CD4-positive, alpha-beta T cell treated with Interleukin-10 for 1 hour (primary cell): ENCODE results near the gene PAEP.

Experiments used
- DNase-seq: peaks from one replicate; pipeline ENCODE4 v3.0.0-alpha.2; 2020

Gene PAEP

DNA sequence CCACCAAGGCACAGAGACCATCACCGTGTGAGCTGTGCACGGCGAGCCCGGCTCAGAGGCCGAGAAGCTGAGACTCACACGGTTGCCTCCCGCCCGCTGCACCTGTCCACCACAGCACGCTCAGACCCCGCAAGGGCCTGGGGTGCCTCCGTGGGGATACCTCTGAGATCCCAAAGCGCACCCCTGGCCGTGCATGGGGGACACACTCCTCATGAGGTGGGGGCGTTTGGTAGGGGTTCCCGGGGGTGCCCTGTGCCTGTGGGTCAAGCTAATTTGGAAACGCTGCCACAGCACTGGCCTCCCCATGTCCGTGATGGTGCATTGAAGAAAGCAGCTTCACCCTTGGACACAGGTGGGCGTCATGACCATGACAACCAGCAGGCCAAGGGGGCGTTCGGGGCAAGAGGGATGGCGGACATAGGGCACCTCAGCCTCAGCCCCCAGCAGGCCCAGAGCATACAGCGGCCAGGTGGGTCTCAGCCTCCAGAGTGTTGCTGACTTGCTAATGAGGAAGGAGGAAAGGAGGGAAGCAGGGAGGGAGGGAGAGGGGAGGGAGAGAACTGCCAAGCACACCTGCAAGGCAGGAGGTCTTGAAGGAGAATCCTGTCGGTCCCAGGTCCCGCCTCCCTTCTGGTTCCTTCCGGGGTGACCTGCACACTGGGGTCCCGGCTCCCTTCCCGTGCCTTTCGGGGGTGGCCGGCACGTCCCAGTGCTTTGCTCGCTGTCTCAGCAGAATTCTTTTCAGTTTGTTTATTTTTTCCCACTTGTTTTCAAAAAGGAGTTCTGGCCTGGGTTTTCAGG lies 43.1 kb downstream of the PAEP start:
- DNase-seq, result no peak

DNA sequence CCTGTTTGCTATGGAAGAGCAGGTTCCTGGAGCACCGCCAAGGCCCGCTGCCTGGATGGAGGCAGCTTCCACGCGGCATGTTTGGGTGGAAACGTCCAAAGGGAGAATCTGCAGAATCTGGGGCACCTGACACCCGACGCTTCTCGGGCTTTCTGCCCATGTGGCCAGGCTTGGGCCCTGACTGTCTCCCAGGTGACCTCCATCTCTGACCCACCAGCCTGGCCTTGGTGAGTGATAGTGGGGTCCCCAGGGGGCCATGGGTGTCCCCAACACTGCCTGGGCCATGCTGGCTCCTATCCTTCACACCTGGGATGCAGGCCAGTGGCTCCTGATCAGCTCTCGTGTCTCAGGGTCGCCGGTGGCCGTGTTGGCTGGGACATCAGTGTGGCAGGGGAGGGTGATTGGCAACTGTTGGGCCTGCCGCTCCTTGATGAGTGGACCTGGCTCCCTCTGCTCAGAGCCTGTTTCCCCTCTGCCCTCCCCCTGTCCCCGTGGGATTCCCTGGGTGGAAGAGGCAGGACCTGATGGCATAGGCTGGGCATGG lies 43.8 kb downstream of the PAEP start:
- no peak for DNase-seq

DNA sequence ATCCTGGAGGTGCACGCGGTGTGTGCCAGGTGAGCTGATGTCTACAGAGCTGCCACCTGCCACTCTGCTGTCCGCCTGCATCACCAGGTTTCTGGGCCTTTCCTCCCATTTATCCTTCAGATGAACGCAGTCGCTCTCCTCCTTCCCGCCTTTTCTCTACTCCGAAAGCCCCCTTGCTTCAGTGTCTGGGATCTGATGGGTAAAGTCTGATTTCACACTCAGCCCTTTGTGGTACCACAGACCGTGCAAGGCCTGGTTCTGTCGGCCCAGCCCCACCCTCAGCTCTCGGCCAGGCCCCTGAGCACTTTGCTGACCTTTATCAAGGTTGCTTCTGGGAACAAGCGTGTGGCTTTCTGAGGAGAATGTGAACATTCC lies 45.3 kb downstream of the PAEP start:
- DNase-seq, result no peak

DNA sequence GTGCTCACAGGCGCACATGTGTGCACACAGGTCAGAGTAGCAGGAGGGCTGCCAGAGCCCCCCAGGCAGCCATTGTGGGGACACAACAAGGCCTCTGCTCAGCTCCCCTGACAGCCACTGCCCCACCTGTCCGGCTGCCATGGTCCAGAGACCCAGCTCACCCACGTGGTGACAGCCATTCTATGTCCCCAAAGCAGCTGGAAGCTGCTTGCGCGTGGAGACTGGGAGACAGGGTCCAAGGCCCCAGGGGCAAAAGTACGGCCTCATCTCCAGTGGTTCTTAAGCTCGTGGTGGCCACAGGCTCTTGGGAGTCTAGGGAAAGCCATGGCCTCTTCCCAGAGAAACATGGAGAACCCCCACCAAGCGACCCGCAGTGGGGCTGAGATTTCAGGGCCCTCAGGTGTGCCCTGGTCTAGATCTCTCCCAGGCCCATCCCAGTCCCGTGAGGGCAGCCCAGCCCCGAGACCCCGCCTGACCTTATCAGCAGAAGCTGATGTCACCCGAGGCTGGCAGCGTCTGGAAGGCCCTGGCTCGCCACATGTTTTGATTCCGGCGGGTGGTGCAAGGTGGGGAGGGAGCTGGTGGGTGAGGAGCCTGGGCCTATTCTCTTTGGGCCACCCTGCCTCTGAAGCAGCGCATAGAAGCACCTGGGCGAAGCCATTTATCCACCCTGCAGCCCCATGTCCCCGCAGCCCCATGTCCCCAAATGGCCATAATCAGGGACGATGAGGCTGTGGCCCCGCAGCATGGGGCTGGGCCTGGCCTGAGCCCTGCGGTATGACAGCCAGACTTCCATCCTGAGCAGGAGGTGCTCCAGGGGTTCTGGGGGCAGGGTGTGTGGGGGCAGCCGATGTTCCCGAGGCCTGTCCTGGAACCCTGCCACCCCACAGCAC lies 46.1 kb downstream of the PAEP start:
- no peak for DNase-seq

DNA sequence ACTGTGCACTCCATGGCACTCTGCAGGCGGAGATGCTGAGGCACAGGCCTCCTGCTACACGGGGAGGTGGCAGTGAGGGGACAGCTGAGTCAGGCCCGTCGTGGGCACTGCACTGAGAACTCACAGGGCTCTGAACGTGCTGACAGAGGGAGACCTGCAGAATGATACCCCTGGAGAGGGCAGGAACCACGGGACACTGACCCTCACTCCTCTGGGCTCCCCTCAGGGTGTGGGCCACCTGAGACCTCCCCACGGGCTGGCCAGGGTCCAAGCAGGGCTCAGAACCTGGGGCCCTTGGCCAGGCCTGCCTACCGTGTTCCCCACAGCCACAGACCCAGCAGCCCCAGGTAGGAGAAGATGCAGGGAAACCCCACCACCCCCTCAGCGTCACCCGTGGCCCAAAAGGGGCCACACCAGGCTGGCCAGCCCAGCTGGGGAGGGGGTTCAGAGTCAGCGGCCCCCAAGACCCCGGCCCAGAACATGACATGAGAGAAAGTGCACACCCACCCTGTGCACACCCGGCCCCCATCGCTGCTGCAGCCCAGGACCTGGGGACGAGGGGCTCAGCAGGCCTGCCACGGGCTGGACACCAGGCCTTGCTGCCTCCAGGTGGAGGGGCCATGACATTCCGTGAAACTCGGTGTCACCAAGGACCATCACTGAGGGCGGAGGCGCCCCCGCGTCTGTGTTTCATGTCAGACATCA lies 46.9 kb downstream of the PAEP start:
- DNase-seq, result no peak

DNA sequence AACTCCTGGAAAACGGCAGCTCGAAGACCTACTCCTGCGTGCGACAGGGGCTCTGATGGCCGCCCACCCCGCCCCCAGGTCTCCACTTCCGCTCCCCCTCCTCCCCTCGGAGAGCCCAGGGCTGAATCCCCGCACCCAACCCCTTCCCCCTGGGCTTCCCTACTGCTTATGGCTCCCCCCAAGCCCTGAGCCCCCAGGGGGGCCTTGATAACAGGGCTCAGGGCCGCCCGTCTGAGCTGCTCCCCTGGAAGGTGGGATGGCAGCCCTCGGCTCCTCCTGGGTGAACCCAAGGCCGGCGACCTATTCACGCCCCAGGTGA lies 47.4 kb downstream of the PAEP start:
- no peak for DNase-seq

DNA sequence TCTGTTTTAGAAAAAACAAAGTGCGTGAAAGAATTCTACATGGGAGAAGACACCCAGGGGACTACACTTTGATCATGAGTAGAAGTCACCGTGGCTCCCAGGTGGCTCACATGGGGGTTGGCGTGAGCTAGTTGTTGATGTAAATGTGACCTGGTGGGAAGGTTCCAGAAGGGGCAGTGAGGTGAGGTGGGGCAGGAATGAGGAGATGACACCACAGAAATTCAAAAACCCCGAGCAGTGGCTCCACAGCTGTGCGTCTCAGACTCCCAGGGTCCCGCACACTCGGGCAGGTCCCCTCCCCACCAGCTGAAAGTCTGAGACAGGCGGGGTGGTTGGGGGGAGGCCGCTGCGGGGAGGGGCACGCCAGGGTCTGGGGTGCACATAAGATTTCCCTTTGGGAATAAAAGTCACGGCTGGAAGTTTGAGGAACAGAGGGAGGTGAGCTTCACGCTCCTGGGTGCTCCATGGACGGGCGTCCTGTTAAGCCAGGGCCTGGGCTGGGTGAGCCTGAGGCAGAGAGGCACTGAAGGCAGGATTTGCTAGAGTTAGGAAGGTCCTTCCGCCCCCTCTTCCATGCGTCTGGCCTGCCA lies 47.9 kb downstream of the PAEP start:
- DNase-seq, result no peak

DNA sequence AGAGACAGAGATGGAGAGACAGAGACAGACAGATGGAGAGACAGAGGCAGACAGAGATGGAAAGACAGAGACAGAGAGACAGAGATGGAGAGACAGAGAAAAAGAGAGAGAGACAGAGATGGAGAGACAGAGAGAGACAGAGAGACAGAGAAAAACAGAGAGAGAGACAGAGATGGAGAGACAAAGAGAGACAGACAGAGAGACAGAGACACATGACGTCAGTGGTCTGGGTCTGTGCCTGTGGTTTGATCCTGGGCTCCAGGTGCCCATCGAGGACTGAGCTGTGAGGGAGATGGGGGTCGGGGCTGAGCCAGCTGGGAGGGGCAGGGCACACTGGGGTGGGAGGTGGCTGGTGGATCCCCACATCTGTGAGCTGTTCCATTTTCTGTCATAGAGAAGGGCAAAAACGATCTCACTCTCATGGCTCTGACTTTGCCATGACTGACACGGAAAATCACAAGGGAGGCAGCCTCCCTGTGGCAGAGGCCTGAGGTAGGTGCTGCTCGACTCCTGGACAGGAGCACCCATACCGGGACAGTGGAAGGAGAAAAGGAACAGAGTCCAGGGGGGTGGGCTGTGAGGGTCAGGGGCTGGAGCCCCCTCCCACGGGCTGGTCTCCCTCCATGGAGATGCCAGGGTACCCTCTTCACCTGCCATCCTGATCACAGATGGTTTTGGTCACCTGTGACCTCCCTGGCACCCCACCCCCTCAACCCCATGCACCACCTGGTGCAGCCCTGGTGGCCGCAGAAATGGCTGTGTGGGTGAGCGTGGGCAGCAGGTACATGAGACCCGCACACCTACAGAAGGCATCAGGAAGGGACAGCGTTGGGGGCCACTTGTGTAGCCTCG lies 49.0 kb downstream of the PAEP start:
- DNase-seq, result no peak

DNA sequence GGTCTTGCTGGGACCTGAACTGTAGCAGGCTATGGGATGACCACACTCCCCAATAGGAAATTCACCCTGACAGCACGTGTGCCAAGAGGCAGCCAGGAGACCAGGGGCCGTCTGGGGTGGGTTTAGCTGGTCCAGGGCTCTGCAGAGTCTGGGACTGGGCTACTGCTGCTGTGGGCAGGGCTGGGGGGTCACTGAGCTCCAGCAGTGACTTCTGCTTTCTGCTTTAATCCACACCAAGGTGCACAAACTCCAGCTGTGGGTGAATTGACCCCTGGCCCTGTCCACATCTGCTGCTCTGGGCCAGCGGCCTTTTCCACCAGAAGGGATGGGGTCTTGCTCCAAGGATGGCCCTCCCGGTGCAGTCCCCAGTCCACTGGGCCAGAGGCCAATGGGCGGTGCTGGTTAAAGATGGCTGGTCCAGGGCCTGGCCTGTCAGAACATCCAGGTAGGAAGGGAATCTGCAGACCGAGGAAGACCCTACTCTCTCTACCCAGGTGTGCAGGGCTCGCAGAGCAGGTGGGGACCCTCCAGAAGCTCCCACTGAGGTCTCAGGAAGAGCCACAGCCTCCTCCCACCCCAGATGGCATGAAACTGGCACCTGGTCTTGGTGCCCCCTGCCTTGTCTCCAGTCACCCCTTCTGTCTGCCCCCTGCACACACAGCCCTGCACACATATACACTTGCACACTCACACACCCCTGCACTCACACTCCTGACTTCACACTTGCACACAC lies 49.8 kb downstream of the PAEP start:
- no peak for DNase-seq

DNA sequence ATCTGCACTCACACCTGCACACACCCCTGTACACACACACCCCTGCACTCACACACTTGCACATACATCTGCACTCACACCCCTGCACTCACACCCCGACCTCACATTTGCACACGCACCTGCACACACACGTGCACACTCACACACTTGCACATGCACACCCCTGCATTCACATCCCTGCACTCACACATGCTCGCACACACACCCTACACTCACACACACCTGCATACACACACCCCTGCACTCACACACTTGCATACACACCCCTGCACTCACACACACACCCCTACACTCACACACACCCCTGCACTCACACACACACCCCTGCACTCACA lies 50.3 kb downstream of the PAEP start:
- no peak for DNase-seq

DNA sequence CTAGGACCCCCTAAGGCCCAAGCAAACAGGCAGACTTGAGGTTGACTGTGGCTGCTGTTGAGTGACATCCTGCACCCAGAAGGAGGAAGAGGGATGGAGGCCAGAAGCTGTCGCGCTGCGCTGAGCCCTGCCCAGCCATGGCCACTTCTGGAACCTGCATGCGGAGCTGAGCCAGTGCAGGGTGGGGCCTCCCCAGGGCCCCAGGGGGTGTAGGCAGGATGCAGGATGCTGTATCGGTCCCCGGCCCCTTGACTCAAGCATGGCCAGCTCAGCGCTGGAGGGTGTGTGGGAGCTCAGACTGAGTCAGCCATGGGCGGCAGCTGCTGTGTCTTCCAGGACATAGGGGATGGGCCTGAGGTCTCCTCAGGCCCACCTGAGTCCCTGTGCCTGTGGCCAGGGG lies 50.9 kb downstream of the PAEP start:
- no peak for DNase-seq

DNA sequence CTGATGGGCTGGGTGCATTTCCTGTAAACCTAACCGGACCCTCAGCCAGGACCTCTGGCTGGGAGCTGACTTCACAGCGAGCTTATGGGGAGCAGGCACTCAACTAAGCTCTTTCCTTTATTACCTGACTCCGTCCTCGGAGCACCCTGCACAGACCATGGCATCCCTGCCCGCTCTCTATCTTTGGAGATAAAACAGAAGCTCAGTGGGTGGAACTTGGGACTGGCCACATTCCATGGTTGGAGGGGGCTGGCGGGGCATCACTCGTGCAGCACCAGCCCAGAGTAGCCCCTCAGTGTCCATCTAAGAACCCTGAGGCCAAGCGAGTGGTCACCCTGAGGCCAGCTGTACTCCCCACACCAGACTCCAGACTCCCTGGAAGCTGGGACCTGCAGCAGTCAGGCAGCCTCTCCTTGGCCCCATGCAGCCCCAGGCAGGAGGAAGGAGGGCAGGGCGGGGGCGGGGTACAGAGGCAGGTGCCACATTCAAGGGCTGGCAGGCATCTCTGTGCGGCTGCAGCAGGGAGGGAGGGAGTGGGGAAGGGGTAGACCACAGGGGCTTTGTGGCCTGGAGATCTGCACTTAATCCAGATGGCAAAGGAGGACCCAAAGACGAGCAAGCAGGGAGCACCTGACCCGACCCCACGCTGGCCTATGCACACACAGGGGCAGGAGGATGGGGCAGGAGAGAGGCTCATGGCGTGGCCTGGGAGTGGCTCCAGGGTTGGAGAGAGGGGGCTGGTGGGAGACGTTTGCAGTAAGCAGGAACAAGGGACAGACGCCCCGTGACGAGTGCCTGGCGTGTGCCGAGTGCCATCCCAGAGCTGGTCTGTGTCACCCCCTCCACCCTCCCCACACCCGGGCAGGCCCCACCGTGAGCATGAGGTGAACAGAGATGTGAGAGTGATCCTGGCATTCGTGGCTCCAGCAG lies 51.7 kb downstream of the PAEP start:
- no peak for DNase-seq

DNA sequence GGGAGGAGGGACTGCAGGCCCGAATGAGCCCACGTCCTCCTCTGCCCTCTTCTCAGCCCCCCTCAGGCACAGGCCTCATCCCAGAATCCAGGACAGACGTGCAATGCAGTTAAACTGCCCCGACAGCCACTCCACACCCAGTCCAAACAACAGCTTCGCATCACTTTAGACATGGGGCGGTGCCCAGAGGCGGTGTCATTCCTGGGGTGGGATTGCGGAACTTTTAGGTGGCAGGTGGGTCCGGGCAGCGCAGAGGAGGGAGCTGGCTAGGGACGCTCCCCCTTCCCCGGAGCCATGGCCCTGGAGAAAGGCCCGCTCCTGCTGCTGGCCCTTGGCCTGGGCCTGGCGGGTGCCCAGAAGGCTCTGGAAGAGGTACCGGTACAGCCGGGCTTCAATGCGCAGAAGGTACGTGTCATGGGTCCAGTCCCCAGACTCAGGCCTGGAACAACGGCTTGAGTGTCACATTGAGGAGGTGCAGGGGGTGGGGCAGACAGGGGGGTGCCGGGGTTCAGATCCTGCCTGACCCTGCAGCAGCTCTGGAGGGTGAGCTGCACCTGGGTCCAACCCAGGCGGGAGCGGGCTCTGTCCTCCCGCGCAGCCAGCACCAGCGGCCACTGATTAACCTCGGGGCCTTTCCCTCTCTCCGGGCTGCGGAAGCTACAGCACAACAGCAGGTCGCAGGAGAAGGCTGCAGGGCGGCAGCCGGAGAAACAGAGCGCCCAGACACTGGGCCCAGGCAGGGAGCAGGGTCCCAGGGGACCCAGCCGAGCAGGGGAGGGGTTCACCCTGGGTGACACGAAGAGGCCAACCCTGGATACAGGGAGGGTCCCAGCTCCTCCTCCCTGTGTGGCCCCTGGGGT lies 52.6 kb downstream of the PAEP start:
- no peak for DNase-seq

DNA sequence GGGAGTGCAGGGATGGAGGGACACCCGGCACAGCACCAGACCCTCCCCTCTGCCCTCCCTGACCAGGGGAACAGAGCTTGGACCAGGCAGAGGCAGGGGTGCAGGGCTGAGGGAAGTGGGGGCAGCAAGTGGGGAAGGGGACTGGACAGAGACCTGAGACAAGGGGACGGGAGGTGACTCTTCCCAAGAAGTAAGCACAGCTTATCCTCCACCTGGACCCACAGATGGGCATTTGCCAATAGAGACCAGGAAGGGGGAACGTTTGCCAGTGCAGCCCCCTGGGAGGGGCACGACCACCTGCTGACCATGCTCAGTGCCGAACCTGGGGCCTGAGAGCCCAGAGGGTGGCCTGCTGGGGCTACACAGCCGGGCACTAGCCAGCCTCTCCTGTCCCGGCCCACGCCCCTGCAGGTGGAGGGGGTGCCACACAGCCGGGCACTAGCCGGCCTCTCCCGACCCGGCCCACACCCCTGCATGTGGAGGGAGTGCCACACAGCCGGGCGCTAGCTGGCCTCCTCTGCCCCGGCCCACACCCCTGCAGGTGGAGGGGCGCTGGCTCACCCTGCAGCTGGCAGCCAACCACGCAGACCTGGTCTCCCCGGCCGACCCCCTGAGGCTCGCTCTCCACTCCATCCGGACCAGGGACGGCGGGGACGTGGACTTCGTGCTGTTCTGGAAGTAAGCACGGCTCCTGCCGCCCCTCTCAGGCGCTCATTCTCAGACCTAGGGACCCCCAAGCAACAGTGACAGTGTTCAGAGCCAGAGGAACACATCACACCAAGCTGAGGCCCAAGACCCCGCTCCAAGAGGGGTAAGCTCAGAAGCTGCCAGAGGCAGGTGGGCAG lies 53.5 kb downstream of the PAEP start:
- DNase-seq, result no peak

DNA sequence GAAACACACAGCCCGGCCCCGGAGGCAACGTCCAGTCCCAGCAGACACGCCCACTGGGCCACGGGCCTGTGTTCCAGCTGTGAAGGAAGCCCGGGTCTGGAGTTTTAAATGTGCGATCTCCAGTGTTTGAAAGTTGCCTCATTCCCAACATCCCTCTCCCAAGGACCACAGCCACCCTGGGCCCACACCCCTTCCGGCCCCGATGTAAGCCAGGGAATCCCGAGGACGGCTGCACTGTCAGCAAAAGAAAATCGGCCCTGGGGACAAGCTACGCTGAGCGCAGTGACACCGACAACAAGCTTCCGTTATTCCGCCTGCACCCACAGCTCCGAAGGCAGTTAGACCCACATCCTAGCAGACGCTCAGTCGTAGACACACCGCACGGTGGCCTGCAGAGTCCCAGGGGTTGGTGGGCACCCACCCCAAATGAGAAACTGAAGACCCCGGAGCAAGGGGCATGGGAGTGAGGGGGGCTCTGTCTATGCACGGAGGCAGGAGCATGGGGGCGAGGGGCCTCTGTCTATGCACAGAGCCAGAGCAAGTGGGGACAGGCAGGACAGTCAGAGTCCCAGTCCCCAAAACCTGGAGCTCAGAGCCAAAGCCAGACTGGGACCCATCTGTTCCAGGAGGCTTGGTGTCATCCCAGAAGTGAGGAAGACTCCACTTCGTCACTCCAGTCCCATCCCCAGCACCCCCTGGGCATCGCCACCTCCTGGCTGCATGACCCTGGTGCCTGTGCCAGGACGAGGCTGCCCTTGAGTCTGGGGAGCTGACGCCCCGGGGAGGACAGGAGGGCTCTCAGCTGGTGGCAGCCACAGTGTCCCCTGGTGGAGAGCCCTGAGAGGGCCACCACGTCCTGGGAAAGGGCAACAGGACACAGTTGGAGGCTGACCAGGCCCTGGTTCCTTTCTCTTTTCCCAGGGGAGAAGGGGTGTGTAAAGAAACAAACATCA lies 54.4 kb downstream of the PAEP start:
- no peak for DNase-seq
